Activated T-helper 1 cell treated with anti-CD3 and anti-CD28 coated beads, Interleukin-12 subunit alpha, Interleukin-12 subunit beta, Interleukin-2, Interleukin-4 antibody, amounts not matched to agents 30 ng/mL and 10 ng/mL and 1 ng/mL, durations not matched to agents 14 hours and 24 hours and 36 hours (primary cell): ENCODE results near the gene AGK. TPM values are rescaled to one million over a fixed set of nuclear protein-coding genes. Genes with fewer than 3 reads are reported as not detected.

Source experiments
- DNase-seq: peaks from one replicate; pipeline ENCODE4 v3.0.0; 2021; ENCODE audit warnings: low spot score
- H3K27ac Mint-ChIP-seq: one replicate; pipeline ENCODE4 v1.8.0; 2021; ENCODE audit warnings: mild to moderate bottlenecking, mixed read lengths
- H3K27me3 Mint-ChIP-seq: one replicate; pipeline ENCODE4 v1.8.0; 2022; ENCODE audit warnings: mild to moderate bottlenecking, moderate library complexity, mixed read lengths; ENCODE audit not compliant: insufficient read depth
- H3K36me3 Mint-ChIP-seq: one replicate; pipeline ENCODE4 v1.8.0; 2021; ENCODE audit warnings: low read depth, mixed read lengths
- H3K4me1 Mint-ChIP-seq: one replicate; pipeline ENCODE4 v1.8.0; 2021; ENCODE audit warnings: low read depth, mixed read lengths
- H3K4me3 Mint-ChIP-seq: one replicate; pipeline ENCODE4 v1.8.0; 2021; ENCODE audit warnings: mild to moderate bottlenecking, moderate library complexity, mixed read lengths
- H3K9me3 Mint-ChIP-seq: one replicate; pipeline ENCODE4 v1.8.0; 2021; ENCODE audit warnings: mixed read lengths
- intact Hi-C: fragments of 100-400 bp; cut with micrococcal nuclease; formaldehyde crosslinking; loops from one replicate; pipeline ENCODE4 v1.15.1; 2024
- total RNA-seq: library from RNA; stranded (reverse); gene quantifications from 2 replicates; pipeline ENCODE4 v1.2.3, GENCODE V29; 2022

The AGK gene
- total RNA-seq, 1 donor from 2014 or later: 179 TPM

GRCh38 chr7:141699860-141700259 lies 148.7 kb downstream of the AGK start:
- peaks cover 53% of the 10 kb centered on the region for H3K4me1 Mint-ChIP-seq
- H3K4me3 Mint-ChIP-seq: peak overlapping the region; percentile 82
- H3K9me3 Mint-ChIP-seq: no peaks in the 10 kb centered on the region
- H3K27me3 Mint-ChIP-seq: peaks cover 5% of the 10 kb centered on the region
- intact Hi-C loops: loop anchor here (2.0 kb wide), 1 partner anchor 45 kb away; no protein-coding TSS in a partner anchor
- DNase-seq: no peak
- no peak overlapping the region for H3K27ac Mint-ChIP-seq
- peaks cover 30% of the 10 kb centered on the region for H3K36me3 Mint-ChIP-seq

- Mint-ChIP-seq H3K36me3 (peaks cover 27% of the 10 kb centered on the region), H3K27me3 (peaks cover 5% of the 10 kb centered on the region), H3K4me3 (peak overlapping the region; percentile 82), H3K4me1 (peaks cover 53% of the 10 kb centered on the region), H3K9me3 (no peaks in the 10 kb centered on the region), H3K27ac (peak overlapping the region; percentile 46)
- intact Hi-C loops: loop anchor here (2.0 kb wide), 1 partner anchor 46 kb away; no protein-coding TSS in a partner anchor
- DNase-seq: no peak
Measured at GRCh38 chr7:141700296-141700847, 149.2 kb downstream of the AGK start.

GRCh38 chr7:141700848-141701371 lies 149.7 kb downstream of the AGK start:
- H3K27me3 Mint-ChIP-seq: peaks cover 5% of the 10 kb centered on the region
- H3K27ac Mint-ChIP-seq: peak overlapping the region; percentile 61
- intact Hi-C loops: loop anchor here (1.0 to 2.0 kb wide), 3 partner anchors 22 to 46 kb away; no protein-coding TSS in a partner anchor
- no peaks in the 10 kb centered on the region for H3K9me3 Mint-ChIP-seq
- peak overlapping the region; percentile 82 for H3K4me3 Mint-ChIP-seq
- H3K4me1 Mint-ChIP-seq: peaks cover 53% of the 10 kb centered on the region
- DNase-seq: no peak
- H3K36me3 Mint-ChIP-seq: peaks cover 24% of the 10 kb centered on the region

GRCh38 chr7:141701489-141702046 lies 150.4 kb downstream of the AGK start:
- Mint-ChIP-seq H3K9me3 (no peaks in the 10 kb centered on the region), H3K36me3 (peaks cover 21% of the 10 kb centered on the region), H3K4me1 (peaks cover 49% of the 10 kb centered on the region), H3K4me3 (peak overlapping the region; percentile 69), H3K27me3 (peaks cover 5% of the 10 kb centered on the region), H3K27ac (peak overlapping the region; percentile 58)
- peak; percentile 69 for DNase-seq
- intact Hi-C loops: loop anchor here (1.0 to 2.0 kb wide), 4 partner anchors 22 to 47 kb away; partner anchors contain the start of gene SSBP1

GRCh38 chr7:141702047-141702567 lies 150.9 kb downstream of the AGK start, which contains the start of gene DENND11:
TSS of gene DENND11 (minus strand) at chr7:141702166. CDS start at chr7:141702153, 13 bp downstream.
- Mint-ChIP-seq H3K36me3 (peaks cover 18% of the 10 kb centered on the region), H3K4me1 (peaks cover 43% of the 10 kb centered on the region), H3K9me3 (no peaks in the 10 kb centered on the region), H3K4me3 (peak within 1 kb of the TSS; percentile 82), H3K27me3 (peaks cover 10% of the 10 kb centered on the region), H3K27ac (peak within 1 kb of the TSS; percentile 61)
- intact Hi-C loops: loop anchor here (1.0 kb wide), 1 partner anchor 36 kb away; the partner anchor contains the start of gene SSBP1
- DNase-seq: peak; percentile 44

- Mint-ChIP-seq H3K27ac (no peak overlapping the region), H3K4me3 (peak overlapping the region; percentile 19), H3K27me3 (peaks cover 10% of the 10 kb centered on the region), H3K4me1 (peaks cover 36% of the 10 kb centered on the region), H3K36me3 (peaks cover 12% of the 10 kb centered on the region), H3K9me3 (no peaks in the 10 kb centered on the region)
- DNase-seq: no peak
- intact Hi-C loops: loop anchor here (1.0 kb wide), 1 partner anchor 35 kb away; the partner anchor contains the start of gene SSBP1
Measured at GRCh38 chr7:141702892-141703291, 151.7 kb downstream of the AGK start.

- Mint-ChIP-seq H3K9me3 (no peaks in the 10 kb centered on the region), H3K27me3 (peaks cover 10% of the 10 kb centered on the region), H3K36me3 (peaks cover 3% of the 10 kb centered on the region), H3K27ac (no peak overlapping the region), H3K4me1 (peaks cover 24% of the 10 kb centered on the region), H3K4me3 (no peak overlapping the region)
- intact Hi-C loops: no loop called here
- no peak for DNase-seq
Measured at GRCh38 chr7:141704112-141704511, 152.9 kb downstream of the AGK start.

GRCh38 chr7:141704741-141705140 lies 153.5 kb downstream of the AGK start:
- DNase-seq: no peak
- intact Hi-C loops: no loop called here
- H3K36me3 Mint-ChIP-seq: peaks cover 3% of the 10 kb centered on the region
- H3K4me1 Mint-ChIP-seq: peaks cover 19% of the 10 kb centered on the region
- H3K4me3 Mint-ChIP-seq: no peak overlapping the region
- H3K9me3 Mint-ChIP-seq: no peaks in the 10 kb centered on the region
- H3K27ac Mint-ChIP-seq: no peak overlapping the region
- H3K27me3 Mint-ChIP-seq: peaks cover 10% of the 10 kb centered on the region

Other genes starting within 250 kb of the AGK start
- 31.3 and 33.5 TPM in 2 replicates for gene DENND11, start 150.8 kb downstream of the AGK start, total RNA-seq
- gene WEE2, start 156.9 kb downstream of the AGK start, total RNA-seq: 0.10 and 0.12 TPM in 2 replicates
- 240 and 245 TPM in 2 replicates for gene SSBP1, start 186.9 kb downstream of the AGK start, total RNA-seq
- 0.99 and 1.3 TPM in 2 replicates for gene TAS2R3, start 212.7 kb downstream of the AGK start, total RNA-seq
- gene TAS2R4, start 225.3 kb downstream of the AGK start, total RNA-seq: 0.78 and 0.86 TPM in 2 replicates
- gene TAS2R5, start 238.8 kb downstream of the AGK start, total RNA-seq: 0.67 and 0.98 TPM in 2 replicates